DND-41 (cell line): ENCODE measurements around the gene SRRM4.

Experiments
- ATAC-seq: fragments of 200-7000 bp; cut with Tn5 transposase; 3 replicates; pipeline ENCODE4 v1.9.1; 2021; ENCODE audit warnings: low read depth; ENCODE audit not compliant: insufficient read depth
- DNase-seq: peaks from one replicate; pipeline ENCODE4 v3.0.0-alpha.2; 2020
- H2AFZ ChIP-seq: 2 replicates; pipeline ENCODE4 v1.6.0; 2012; ENCODE audit warnings: low read depth, low read length
- H3K27ac ChIP-seq: 2 replicates; pipeline ENCODE4 v1.5.1; 2012; ENCODE audit warnings: low read length, inconsistent platforms
- H3K27me3 ChIP-seq: fragments of 200-600 bp; sonication (generic); 2 replicates; pipeline ENCODE4 v1.6.0; 2012; ENCODE audit warnings: low read length, mild to moderate bottlenecking, inconsistent platforms; ENCODE audit not compliant: insufficient read depth, poor library complexity
- H3K36me3 ChIP-seq: 2 replicates; pipeline ENCODE4 v1.5.1; 2012; ENCODE audit warnings: low read length, inconsistent platforms; ENCODE audit not compliant: insufficient read depth
- H3K4me1 ChIP-seq: 2 replicates; pipeline ENCODE4 v1.5.1; 2012; ENCODE audit warnings: mild to moderate bottlenecking, low read length; ENCODE audit not compliant: insufficient read depth
- H3K4me2 ChIP-seq: 2 replicates; pipeline ENCODE4 v1.6.0; 2012; ENCODE audit warnings: mild to moderate bottlenecking, moderate library complexity, low read length, inconsistent platforms; ENCODE audit not compliant: insufficient read depth
- H3K4me3 ChIP-seq, 2 experiments: fragments of 200-600 bp in 1 of 2; shearing (Covaris generic) in 1 of 2; 2 replicates each; pipeline ENCODE4 v1.5.1; 2012 to 2016; ENCODE audit warnings: inconsistent platforms in 2 of 2, low read length in 2 of 2, mild to moderate bottlenecking in 2 of 2, low read depth in 1 of 2, moderate library complexity in 1 of 2
- H3K79me2 ChIP-seq: 2 replicates; pipeline ENCODE4 v1.6.0; 2012; ENCODE audit warnings: low read length, inconsistent platforms; ENCODE audit not compliant: insufficient read depth
- H3K9ac ChIP-seq: 2 replicates; pipeline ENCODE4 v1.6.0; 2012; ENCODE audit warnings: low read depth, mild to moderate bottlenecking, inconsistent platforms, low read length, moderate library complexity
- H3K9me3 ChIP-seq: 2 replicates; pipeline ENCODE4 v1.5.1; 2012; ENCODE audit warnings: low read length, moderate library complexity, mild to moderate bottlenecking, inconsistent platforms; ENCODE audit not compliant: insufficient read depth, severe bottlenecking
- H4K20me1 ChIP-seq: 2 replicates; pipeline ENCODE4 v1.6.0; 2012; ENCODE audit warnings: low read length; ENCODE audit not compliant: insufficient read depth
- EZH2 ChIP-seq: IDR thresholded peaks from 3 replicates; pipeline ENCODE4 v1.6.1; 2012; ENCODE audit warnings: borderline replicate concordance, low read depth, mild to moderate bottlenecking, moderate library complexity, low read length, inconsistent platforms; ENCODE audit not compliant: severe bottlenecking
- TF ChIP-seq, protein P1 (sequence below): IDR thresholded peaks from 2 replicates; pipeline ENCODE4 v1.5.1; 2012; ENCODE audit warnings: borderline replicate concordance, low read length, moderate library complexity, mild to moderate bottlenecking; ENCODE audit not compliant: poor library complexity, severe bottlenecking; ENCODE audit errors: extremely low read depth

The SRRM4 gene

DNA sequence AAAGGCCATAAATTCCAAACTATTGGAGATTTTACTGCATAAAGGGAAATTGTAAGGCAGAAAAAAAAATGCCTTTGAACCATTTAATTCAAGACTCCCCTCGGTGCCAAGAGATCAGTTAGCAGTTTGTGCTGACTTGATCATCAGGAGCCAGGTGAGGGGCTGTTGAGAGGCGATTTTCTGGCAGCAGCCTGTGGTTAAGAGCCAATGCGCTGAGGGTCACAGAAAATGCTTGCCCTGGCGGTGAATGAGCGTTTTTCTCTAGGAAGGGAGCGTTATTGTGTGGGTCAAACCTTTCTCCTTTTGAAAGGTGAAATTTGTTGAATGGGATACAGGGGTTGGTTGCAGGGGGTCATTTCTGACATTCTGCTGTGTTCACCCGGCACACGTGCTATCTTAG is 4.7 kb downstream of the SRRM4 start:
- no peak for DNase-seq

DNA sequence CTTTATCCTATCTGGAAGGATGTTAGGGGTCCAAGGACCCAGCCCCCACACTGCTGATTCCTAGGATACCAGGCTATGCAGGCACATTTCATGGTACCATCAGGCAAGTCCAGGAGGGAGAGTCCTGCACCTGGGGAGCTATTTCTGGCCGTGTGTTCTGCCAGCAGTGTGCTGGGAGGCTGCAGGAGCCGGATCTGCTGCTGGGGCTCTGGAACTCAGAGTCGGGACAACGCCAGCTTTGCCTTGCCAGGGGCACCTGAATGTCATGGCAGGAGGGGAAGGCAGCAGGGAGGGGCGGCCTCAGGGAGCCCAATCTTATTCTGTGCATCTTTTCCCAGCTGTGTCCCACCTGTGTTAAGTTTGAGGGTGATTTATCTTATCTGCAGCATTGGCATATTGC is 17.8 kb downstream of the SRRM4 start:
- H3K36me3 ChIP-seq = no peaks in the 10 kb centered on the region
- ATAC-seq (no peak), DNase-seq (no peak)
- H3K27ac ChIP-seq = no peak overlapping the region
- no peaks in the 10 kb centered on the region for H3K9me3 ChIP-seq
- no peaks in the 10 kb centered on the region for H3K27me3 ChIP-seq
- H3K9ac ChIP-seq = no peak overlapping the region
- no peaks in the 10 kb centered on the region for H3K79me2 ChIP-seq
- no peak for TF ChIP-seq EZH2
- no peak overlapping the region for H3K4me2 ChIP-seq
- no peaks in the 10 kb centered on the region for H3K4me1 ChIP-seq
- no peak overlapping the region for H3K4me3 ChIP-seq
- no peak overlapping the region for H2AFZ ChIP-seq
- H4K20me1 ChIP-seq = no peaks in the 10 kb centered on the region

More for the DNA sequence above, 4.7 kb downstream of the SRRM4 start:
- Histone ChIP-seq H3K4me2 (no peak overlapping the region), H3K9ac (no peak overlapping the region), H3K27ac (no peak overlapping the region), H3K4me3 (no peak overlapping the region), H3K79me2 (no peaks in the 10 kb centered on the region), H3K9me3 (no peaks in the 10 kb centered on the region), H3K27me3 (no peaks in the 10 kb centered on the region), H3K4me1 (no peaks in the 10 kb centered on the region), H4K20me1 (no peaks in the 10 kb centered on the region), H3K36me3 (no peaks in the 10 kb centered on the region), H2AFZ (no peak overlapping the region)
- TF ChIP-seq, protein P1, sequence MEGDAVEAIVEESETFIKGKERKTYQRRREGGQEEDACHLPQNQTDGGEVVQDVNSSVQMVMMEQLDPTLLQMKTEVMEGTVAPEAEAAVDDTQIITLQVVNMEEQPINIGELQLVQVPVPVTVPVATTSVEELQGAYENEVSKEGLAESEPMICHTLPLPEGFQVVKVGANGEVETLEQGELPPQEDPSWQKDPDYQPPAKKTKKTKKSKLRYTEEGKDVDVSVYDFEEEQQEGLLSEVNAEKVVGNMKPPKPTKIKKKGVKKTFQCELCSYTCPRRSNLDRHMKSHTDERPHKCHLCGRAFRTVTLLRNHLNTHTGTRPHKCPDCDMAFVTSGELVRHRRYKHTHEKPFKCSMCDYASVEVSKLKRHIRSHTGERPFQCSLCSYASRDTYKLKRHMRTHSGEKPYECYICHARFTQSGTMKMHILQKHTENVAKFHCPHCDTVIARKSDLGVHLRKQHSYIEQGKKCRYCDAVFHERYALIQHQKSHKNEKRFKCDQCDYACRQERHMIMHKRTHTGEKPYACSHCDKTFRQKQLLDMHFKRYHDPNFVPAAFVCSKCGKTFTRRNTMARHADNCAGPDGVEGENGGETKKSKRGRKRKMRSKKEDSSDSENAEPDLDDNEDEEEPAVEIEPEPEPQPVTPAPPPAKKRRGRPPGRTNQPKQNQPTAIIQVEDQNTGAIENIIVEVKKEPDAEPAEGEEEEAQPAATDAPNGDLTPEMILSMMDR = no peak
- TF ChIP-seq EZH2 = no peak
- no peak for ATAC-seq

DNA sequence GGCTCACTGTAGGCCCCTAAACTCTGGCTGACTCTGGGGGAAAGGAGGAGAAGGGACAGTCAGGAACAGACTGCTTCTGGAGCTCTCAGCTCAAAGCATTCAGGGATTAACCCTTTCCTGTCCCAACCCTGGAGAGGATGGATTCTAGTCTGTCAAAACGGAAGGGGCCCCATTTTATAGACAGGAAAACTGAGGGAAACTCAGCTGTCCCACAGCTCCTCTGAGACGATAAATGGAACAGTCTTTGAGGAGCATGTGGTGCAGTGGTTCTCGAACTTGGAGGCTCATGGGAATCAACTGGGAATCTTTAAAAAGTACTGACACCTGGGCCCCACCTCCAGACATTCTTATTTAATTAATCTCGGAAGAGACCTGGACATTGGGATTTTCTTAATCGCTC is 23.7 kb downstream of the SRRM4 start:
- Histone ChIP-seq H2AFZ (no peak overlapping the region), H3K4me3 (no peak overlapping the region), H4K20me1 (no peaks in the 10 kb centered on the region), H3K9ac (no peak overlapping the region), H3K36me3 (no peaks in the 10 kb centered on the region), H3K4me1 (no peaks in the 10 kb centered on the region), H3K27ac (no peak overlapping the region), H3K27me3 (no peaks in the 10 kb centered on the region), H3K9me3 (no peaks in the 10 kb centered on the region), H3K79me2 (no peaks in the 10 kb centered on the region), H3K4me2 (no peak overlapping the region)
- ATAC-seq (no peak), DNase-seq (no peak)
- no peak for TF ChIP-seq EZH2
- TF ChIP-seq, protein P1 = no peak

DNA sequence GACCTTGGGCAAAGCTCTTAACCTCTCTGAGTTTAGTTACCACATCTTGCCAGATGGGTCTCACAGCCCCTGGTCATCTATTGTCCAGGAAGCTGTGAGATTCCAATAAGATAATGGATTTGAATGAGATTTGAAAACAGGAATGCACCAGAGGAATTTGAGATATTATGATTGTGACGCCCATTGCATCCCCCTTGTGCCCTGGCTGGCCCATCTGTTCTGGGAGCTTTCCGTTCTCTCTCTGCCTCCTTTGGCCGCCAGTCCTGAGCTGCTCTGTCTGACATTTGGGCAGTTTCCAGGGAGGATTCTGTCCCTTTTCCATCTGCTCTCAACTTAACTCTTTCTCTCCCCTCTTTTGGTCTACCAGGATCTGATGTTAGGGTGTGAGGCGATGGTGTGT is 24.6 kb downstream of the SRRM4 start:
- Histone ChIP-seq H3K9ac (no peak overlapping the region), H3K4me3 (no peak overlapping the region), H3K27ac (no peak overlapping the region), H3K27me3 (no peaks in the 10 kb centered on the region), H3K4me1 (no peaks in the 10 kb centered on the region), H3K36me3 (no peaks in the 10 kb centered on the region), H3K79me2 (no peaks in the 10 kb centered on the region), H4K20me1 (no peaks in the 10 kb centered on the region), H3K9me3 (no peaks in the 10 kb centered on the region), H2AFZ (no peak overlapping the region), H3K4me2 (no peak overlapping the region)
- TF ChIP-seq, protein P1 = no peak
- TF ChIP-seq EZH2 = no peak
- no peak for ATAC-seq
- no peak for DNase-seq
